HL-60 (cell line): ENCODE results near the gene MAP1A.

Source experiments
- DNase-seq, 2 experiments: peaks; one replicate each; pipeline ENCODE4 v3.0.0-alpha.2; 2010 to 2020; ENCODE audit warnings: low read depth in 1 of 2, low spot score in 1 of 2
- H3K27ac ChIP-seq: fragments of 250-450 bp; sonication (Bioruptor Pico); replicated peaks from 2 replicates; pipeline ENCODE4 v1.5.1; 2020; ENCODE audit warnings: mild to moderate bottlenecking, moderate library complexity
- H3K27me3 ChIP-seq: fragments of 250-450 bp; sonication (Bioruptor Pico); 2 replicates; pipeline ENCODE4 v1.5.1; 2021; ENCODE audit warnings: mild to moderate bottlenecking, moderate library complexity; ENCODE audit not compliant: insufficient read depth, poor library complexity, severe bottlenecking
- H3K4me3 ChIP-seq: replicated peaks from 2 replicates; pipeline ENCODE4 v1.5.1; 2011; ENCODE audit warnings: mild to moderate bottlenecking, control low read depth, low read length; ENCODE audit not compliant: insufficient read depth
- CTCF ChIP-seq: IDR thresholded peaks from one replicate; pipeline ENCODE4 v1.5.1; 2011; ENCODE audit warnings: low read length, control low read depth, inconsistent platforms; ENCODE audit not compliant: insufficient read depth
- GABPA ChIP-seq: IDR thresholded peaks from 2 replicates; pipeline ENCODE4 v1.6.1; 2012; ENCODE audit warnings: low read depth
- POLR2AphosphoS5 ChIP-seq: IDR thresholded peaks from 2 replicates; pipeline ENCODE4 v1.6.1; 2012; ENCODE audit warnings: low read depth
- REST ChIP-seq: IDR thresholded peaks from 2 replicates; pipeline ENCODE4 v1.6.1; 2012; ENCODE audit warnings: low read depth; ENCODE audit not compliant: insufficient replicate concordance
- SPI1 ChIP-seq: IDR thresholded peaks from 2 replicates; pipeline ENCODE4 v1.6.1; 2012; ENCODE audit warnings: low read depth, mild to moderate bottlenecking, borderline replicate concordance

MAP1A gene

GRCh38 chr15:43527016-43527801 is 9.8 kb downstream of the MAP1A start:
- no peak overlapping the region for H3K27ac ChIP-seq
- no peaks in the 10 kb centered on the region for H3K27me3 ChIP-seq
- TF ChIP-seq SPI1 = no peak
- no peak for TF ChIP-seq REST
- TF ChIP-seq POLR2AphosphoS5 = no peak
- TF ChIP-seq GABPA = no peak
- no peak for TF ChIP-seq CTCF
- no peak for DNase-seq
- H3K4me3 ChIP-seq = no peak overlapping the region

- TF ChIP-seq REST (no peak), CTCF (no peak), POLR2AphosphoS5 (no peak), GABPA (no peak), SPI1 (no peak)
- DNase-seq = no peak
- H3K27ac ChIP-seq = no peak overlapping the region
Measured at GRCh38 chr15:43527802-43528541, 10.6 kb downstream of the MAP1A start.

GRCh38 chr15:43528542-43529007 is 11.2 kb downstream of the MAP1A start:
- Histone ChIP-seq H3K27me3 (no peaks in the 10 kb centered on the region), H3K4me3 (no peak overlapping the region), H3K27ac (no peak overlapping the region)
- DNase-seq = no peak
- TF ChIP-seq REST = no peak
- TF ChIP-seq CTCF = no peak
- no peak for TF ChIP-seq GABPA

More at GRCh38 chr15:43527802-43528541, 10.6 kb downstream of the MAP1A start:
- Histone ChIP-seq H3K27me3 (no peaks in the 10 kb centered on the region), H3K4me3 (no peak overlapping the region)
